ENCODE data around the gene TMEM184A.

Gene TMEM184A

GRCh38 chr7:1555813-1556543 lies at the start of gene TMEM184A:
TMEM184A (minus strand) TSS chr7:1556205; CDS start chr7:1555484, 721 bp downstream.
- no peak for DNase-seq

DNA sequence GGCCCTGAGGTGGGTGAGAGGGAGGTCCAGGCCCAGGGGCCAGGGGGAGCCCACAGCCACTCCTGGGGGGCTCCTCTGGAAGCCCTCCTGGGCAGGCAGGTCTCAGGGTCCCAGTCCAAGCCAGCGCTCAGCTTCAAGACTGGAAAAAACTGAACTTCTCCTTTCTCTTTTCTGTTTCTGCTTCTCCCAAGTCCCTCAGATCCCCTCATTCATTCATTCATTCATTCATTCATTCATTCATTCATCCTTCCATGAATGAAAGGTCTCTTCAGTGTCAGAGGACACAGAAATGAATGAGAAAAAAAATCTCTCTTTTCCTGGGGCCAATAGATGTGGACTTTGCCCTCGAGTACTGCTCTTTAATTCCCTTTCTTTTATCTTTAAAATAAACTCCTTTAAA lies 48.4 kb upstream of the TMEM184A start:
- DNase-seq, result no peak

DNA sequence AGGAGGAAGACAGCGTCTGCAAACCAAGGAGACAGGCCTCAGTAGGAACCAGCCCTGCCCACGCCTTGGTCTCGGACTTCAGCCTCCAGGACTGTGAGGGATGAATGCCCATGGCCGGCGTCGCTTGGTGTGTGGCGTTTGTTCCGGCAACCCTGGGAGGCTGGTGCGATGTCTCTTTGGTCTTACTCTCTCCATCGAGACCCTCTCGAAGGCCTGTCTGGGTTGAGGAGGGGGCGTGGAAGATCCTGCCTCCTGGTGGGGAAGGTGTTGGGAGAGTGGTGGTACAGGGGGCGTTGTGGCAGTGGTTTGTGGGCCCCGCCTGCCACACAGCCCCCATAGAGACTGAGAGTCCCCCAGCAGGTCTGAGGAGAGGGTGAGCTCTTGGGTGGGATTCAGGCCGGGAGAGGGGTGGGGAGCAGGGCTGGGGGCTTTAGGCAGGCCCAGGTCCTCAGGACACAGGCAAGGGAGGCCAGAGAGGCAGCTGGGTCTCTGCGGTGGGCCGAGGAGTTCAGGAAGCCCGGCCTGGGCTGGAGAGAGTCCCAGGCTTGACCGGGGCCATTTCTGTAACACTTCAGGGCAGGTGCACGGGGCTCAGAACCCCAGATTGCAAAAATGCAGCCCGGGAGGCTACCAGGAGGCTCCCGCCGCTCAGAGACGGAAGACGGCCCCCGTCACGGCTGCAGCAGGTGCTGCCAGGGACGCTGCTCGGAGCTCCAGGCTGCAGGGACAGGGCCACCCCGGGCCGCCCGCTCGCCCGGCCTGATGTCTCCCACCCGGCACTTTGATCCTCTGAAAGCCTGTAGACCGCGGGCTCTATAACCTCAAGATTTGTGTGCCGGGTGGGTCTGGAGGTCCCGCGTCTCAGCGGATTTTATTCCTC lies 47.6 kb upstream of the TMEM184A start:
- no peak for DNase-seq

GRCh38 chr7:1602386-1602785 lies 46.4 kb upstream of the TMEM184A start:
- no peak for DNase-seq

DNA sequence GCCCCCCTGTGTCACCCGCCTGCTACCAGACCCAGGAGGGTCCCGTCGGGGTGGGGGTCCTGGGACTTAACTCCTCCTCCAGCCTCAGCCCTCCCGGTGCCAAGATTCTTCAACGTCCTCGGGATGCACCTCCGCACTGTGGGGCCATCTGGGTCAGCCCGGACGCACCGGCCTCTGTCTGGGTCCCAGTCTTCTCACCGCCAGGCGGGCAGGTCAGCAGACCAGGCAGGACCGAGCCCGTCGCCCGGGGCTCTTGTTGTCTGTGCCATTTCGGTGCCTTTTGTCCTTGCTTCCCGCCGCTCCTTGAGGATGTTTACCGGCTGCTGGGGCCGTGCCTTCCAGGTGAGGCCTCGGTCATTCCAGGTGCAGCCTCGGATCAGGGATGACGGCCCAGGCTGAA lies 46.0 kb upstream of the TMEM184A start:
- DNase-seq, result no peak

DNA sequence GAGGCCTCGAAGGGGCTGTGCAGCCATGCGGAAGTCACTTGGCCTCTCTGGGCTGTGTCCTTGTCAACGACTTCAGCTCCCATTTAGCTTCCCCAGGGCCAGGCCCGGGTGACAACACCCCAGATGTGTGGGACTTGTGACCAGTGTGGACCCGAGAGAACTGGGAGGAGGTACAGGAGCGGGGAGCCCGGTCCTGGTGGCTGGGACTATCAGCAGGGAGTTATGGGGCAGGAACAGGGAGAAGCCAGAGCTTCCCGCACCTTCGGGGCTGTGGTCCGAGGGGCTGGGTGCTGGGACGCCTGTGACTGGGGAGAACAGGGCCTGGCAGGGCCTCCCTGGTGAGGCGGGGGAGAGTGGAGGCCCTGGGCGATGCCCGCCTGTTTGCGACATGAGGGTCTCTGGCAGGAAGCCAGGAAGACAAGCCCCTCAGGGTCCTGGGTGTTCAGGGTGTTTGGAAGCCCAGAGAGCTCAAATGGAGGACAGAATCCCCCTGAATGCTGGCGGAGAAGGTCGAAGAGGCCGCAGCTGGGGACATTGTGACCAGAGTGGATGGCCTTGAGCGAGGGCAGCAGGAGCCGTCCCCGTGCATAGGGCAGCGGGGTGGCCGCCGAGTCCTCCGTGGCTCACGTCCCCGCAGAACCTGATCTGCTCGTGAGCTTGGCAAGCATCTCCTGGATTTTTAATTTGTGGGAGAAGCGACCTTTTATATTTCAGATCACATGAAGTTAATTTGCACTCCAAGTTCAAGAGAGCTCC lies 43.8 kb upstream of the TMEM184A start:
- DNase-seq, result no peak

GRCh38 chr7:1598961-1599639 lies 43.1 kb upstream of the TMEM184A start:
- DNase-seq, result no peak

DNA sequence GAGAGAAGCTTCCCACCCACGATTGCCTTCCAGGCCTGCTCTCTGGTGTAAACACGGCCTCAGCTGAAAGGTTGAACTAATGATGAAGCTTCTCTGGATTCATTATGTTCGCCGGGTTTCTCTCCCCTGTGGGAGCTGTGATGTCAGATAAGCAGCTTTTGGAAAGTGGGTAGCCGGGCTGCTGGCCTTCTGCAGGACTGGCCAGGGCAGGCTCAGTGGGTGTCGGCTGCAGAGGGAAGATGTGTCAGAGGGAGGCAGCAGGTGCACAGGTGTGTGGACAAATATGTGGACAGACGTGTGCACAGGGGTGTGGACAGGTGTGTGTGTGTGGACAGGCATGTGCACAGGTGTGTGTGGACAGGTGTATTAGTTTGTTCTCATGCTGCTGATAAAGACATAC lies 42.3 kb upstream of the TMEM184A start:
- no peak for DNase-seq

DNA sequence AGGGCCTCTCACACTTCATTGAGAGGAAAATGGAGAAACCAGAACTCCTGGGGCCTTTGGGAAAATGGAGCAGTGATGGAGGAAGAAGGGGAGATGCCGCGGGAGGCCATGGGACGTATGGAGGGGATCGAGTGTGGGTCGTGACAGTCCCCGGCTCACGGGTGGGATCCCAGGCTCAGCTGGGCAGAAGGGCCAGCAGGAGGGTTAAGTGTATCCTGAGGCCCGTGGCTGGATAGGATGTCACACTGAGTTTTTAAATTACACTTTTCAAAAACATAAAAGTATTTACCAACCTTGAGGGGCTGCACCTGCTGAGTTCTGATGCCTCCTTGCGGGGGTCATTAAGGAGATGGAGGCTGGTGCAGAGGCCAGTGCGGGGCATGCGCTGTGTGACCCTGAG lies 41.8 kb upstream of the TMEM184A start:
- DNase-seq, result no peak

DNA sequence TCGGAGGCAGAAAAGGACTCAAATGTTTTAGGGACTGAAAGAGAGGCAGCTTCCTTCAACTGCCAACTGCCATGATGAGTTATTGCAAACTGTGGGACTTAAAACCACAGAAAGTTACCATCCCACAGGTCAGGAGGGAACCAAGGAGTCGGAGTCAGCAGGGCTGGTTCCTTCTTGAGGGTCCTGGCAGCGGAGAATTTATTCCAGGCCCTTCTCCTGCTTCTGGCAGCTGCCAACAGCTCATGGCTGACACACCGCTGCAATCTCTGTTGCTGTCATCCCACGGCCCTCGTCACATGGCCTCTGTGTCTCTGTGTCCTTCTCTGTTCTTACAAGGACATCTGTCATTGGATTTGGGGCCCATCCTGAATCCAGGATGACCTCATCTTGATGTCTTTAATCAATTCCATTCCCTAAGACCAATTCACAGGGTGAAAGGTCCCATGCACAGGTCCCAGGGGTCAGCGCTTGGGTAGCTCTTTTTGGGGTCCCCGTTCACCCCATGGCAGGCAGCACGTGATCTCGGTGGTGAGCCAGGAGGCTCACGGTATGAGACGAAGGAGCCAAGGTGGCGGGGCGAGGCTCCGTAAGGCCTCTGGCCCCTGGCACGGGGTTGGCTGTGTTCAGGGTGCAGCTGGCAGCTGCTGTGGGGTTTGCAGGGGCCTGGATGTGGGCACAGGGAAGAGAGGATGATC lies 41.2 kb upstream of the TMEM184A start:
- no peak for DNase-seq

GRCh38 chr7:1596181-1597043 lies 40.4 kb upstream of the TMEM184A start:
- DNase-seq, result no peak

GRCh38 chr7:1595636-1596035 lies 39.6 kb upstream of the TMEM184A start:
- no peak for DNase-seq

GRCh38 chr7:1595027-1595426 lies 39.0 kb upstream of the TMEM184A start:
- no peak for DNase-seq

DNA sequence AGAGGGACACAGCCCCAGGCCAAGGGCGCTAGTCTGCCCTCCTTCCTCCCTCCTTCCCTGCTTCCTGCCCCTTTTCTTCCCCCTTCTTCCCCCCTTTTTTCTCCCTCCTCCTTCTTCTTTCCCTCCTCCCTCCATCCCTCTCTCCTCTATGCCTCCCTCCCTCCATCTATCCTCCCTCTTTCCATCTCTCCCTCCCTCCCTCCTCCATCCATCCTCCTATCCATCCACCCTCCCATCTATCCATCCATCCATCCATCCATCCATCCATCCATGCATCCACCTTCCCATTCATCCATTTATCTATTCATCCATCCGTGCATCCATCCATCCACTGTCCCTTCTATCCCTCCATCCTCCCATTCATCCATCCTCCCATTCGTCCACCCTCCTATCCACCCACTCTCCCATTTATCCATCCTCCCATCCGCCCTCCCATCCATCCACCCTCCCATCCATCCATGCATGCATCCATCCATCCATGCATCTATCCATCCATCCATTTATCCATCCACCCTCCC lies 38.0 kb upstream of the TMEM184A start:
- no peak for DNase-seq

- no peak for DNase-seq
Measured at GRCh38 chr7:1593091-1593866, 37.3 kb upstream of the TMEM184A start.

- DNase-seq, result no peak
Measured at GRCh38 chr7:1592299-1592871, 36.4 kb upstream of the TMEM184A start.

- DNase-seq, result no peak
Measured at GRCh38 chr7:1591876-1592275, 35.9 kb upstream of the TMEM184A start.

DNA sequence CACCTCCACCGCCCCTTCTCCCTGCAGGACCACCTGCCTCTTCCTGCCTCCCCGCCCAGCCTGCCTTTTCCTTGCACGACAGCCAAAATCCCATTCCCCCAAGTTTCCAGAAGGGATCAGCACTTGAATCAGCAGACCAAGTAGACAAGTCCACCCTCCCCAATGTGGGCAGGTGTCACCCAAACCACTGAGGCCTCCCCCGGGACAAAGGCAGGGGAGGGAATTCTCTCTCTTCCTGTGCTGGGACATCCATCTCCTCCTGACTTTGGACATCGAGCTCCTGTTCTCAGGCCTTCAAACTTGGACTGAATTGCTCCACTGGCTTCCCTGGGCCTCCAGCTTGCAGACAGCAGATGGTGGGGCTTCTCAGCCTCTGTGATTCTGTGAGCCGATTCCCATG lies 35.4 kb upstream of the TMEM184A start:
- no peak for DNase-seq

- no peak for DNase-seq
Measured at GRCh38 chr7:1590887-1591286, 34.9 kb upstream of the TMEM184A start.

DNA sequence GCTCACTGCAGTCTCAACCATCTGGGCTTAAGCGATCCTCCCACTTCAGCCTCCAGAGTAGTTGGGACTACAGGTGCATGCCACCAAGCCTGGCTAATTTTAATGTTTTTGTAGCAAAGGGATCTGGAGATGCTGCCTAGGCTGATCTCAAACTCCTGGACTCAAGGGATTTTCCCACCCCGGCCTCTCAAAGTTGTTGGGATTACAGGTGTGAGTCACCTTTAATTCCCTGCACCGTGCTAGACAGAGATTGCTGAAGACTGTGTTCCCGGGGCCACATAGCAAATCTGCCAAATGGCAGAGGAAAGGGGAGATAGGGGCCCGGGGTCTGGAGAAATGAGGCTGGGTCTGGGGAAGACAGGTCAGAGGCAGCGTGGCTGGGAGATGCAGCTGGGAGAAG lies 34.5 kb upstream of the TMEM184A start:
- no peak for DNase-seq
